GM19468 (cell line): ENCODE measurements around the gene FBXO11.
"Not testable (repeated sequence)": the region's sequence is repeated elsewhere in the genome, so short reads cannot be mapped to it uniquely, and the experiment has no call there.

Experiments
- ATAC-seq: cut with Tn5 transposase; IDR thresholded peaks from one replicate; pipeline ENCODE4 v1.9.1; 2021; ENCODE audit warnings: mild to moderate bottlenecking, moderate library complexity, moderate number of reproducible peaks; ENCODE audit not compliant: unreplicated experiment; ENCODE audit errors: extremely low read depth

Gene FBXO11

DNA sequence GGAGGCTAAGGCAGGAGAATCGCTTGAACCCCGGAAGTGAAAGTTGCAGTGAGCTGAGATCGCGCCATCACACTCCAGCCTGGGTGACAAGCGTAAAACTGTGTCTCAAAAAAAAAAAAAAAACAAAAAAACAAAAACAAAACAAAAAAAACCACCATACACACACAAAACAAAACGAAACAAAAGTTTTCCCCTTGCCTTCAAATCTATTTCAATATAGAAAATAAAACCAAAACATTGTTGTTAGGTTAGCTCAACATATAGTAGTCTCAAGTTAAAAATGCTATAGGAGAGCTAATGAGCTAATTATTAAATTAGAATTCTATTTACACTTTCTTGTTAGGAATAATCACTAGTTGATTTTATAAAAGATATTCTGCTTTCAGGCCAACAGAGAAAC lies 43.3 kb downstream of the FBXO11 start:
- no peak for ATAC-seq

DNA sequence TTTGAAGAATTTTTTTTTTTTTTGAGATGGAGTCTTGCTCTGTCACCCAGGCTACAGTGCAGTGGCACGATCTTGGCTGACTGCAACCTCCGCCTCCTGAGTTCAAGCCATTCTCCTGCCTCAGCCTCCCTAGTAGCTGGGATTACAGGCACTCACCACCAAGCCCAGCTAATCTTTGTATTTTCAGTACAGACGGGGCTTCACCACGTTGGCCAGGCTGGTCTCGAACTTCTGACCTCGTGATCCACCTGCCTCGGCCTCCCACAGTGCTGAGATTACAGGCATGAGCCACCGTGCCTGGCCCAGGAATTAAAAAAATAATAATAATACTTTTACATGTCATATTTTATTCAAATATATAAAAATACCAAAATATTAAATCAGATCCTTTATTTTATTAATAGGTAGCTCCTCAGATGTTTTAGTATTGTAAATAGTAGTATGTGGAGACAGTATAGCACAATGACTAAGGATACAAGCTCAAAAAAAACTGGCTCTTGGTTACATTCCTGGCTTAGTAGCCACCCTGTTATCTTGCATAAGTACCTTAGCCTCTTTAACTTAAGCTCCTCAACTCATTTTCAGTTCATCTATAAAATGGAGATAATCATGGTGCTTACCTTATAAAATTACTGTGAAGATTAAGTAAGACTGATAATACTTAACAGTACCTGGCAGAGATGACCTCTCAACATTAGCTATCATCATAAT lies 53.1 kb downstream of the FBXO11 start:
- not testable (repeated sequence) for ATAC-seq

DNA sequence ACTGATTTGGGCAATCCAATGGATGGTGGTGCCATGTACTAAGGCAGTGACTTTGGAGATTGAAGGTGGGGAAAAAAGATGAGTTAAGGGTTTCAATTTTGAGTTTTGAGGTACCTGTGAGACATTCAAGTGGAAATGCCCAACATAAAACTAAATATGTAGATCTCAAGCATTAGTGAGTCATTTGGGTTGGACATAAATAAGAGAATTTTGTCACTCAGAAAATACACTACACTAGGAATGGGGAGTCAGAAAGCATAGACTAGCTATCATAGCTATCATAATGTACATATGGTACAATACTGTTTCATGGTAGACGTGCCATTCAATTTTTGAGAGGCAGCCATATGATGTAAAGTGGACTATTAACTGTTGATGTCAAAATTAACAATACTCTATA lies 56.1 kb downstream of the FBXO11 start:
- ATAC-seq: no peak

DNA sequence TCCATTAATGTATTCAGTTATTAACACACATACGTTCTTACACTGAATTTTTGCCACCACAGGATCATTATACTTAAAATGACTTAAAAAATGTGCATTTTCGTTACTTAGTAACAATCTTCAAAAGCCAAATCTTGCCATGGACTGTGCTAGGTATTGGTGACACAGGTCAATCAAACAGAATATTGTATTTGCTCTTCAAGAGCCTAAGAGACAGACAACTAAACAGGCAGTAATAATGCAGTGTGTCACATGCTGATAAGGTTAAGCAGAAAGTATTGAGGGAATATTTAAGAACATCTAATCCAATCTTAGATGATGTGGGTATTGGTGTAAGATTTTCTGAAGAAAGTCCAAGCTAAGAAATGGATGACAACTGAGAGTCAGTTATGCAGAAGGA lies 56.9 kb downstream of the FBXO11 start:
- no peak for ATAC-seq

DNA sequence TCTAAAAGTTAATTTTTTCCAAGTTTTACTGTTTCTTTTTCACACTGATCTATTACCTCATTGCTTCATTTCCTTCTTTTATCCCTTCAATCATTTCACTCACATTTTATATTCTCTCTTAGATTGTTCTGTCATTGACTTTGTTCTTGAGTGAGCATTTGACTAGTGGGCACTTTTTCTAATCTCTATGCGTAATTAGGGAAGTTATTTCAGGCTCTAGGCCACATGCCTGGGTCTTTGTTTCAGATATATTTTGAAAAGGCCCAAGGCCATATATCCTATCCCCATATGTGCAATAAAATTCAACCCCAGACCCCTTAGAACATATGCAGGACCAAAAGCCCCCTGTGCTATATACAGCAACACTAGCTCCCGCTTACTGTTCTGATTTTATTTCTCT lies 62.1 kb downstream of the FBXO11 start:
- ATAC-seq: no peak

DNA sequence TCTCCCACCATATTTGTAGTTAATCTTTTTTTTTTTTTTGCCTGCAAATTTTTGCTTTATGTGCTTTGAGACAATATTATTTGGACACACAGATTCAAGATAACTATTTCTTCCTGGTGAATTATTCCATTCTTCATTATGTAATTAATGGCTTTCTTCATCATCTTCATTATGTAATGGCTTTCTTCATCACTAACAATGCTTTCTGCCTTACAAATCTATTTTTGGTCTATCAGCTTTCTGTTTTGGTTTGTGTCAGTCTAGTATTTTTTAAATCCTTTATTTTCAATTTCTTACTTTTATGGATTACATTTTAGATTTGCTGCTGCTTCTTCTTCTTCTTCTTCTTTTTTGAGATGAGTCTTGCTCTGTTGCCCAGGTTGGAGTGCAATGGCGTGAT lies 62.9 kb downstream of the FBXO11 start:
- no peak for ATAC-seq

DNA sequence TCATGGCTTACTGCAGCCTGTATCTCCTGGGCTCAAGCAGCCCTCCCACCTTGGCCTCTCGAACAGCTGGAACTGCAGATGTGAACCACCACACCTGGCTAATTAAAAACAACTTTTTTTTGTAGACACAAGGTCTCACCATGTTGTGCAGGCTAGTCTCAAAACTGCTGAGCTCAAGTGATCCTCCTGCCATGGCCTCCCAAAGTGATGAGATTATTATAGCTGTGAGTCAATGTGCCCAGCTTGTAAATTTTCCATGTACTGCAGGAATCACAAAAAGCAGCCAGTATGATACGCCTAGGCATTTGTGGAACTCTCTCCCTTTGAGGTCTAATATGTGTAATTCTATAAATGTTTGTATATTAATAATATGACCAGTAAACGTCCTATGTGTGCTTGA lies 63.5 kb downstream of the FBXO11 start:
- ATAC-seq: no peak

DNA sequence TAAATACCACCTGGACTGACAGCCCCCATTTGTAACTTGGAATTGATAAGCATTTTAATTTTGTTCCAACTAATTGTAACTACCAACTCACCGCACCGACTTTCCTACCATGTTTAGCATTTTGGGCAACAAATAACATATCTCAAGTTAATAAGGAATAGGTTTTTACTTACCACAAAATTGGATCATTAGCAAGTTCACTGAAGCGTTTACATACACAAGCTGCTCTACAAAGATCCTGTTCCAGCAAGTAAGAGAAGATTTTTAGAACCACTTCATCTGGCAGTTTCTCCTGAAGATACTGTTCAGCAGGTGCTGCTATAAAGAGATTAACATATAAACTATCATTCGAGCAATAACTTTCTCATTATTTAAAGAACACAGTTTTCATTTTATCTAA lies 67.6 kb downstream of the FBXO11 start:
- no peak for ATAC-seq

DNA sequence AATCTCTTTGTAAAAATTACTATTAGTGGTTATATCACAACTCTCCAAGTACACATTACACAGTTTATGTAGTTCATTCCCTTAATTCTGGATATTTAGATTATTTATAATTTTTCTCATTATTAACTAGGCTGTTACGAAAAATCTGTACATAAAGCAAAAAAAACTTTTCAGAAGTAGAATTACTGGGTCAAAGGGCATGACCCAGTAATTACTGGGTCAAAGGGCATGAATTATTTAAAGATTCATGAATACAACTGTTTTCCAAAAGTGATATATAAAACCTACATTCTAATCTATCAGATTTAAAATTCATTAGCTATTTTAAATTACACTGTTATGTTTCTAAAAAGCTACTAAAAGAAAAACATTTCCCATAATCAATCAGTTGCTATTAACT lies 68.0 kb downstream of the FBXO11 start:
- ATAC-seq: no peak

DNA sequence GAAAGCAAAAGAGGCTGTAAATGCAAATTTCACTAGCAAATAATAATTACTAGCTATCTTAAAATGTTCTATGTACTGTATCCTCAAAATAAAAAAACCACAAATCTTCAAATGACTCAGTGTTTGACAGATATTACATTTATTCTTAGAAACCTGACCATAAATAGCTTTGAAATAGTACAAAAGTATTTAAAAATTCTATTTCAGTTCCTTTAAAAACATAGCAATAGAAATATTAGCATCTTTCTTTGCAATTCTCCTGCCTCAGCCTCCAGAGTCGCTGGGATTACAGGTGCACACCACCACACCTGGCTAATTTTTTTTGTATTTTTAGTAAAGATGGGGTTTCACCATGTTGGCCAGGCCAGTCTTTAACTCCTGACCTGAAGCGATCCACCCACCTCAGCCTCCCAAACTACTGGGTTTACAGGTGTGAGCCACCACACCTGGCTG lies 72.8 kb downstream of the FBXO11 start:
- peak; percentile 46 for ATAC-seq

DNA sequence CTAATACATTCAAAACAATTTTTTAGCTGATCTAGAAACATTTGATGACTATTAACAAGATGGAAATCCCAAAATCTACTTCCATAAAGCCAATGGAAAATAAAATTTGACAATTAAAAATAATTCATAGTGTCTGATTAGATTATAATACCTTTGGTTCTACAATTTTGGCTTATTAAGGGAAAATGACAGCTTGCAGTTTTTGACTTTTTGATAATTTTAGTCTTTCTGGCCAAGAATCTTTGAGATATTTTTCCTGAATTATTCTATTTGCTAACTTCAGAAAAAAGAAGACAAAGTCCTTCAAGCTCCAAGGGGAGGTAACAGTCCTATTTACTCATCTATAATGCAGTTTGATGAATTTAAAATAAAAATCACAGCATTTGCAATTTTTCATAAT lies 83.8 kb downstream of the FBXO11 start:
- no peak for ATAC-seq

DNA sequence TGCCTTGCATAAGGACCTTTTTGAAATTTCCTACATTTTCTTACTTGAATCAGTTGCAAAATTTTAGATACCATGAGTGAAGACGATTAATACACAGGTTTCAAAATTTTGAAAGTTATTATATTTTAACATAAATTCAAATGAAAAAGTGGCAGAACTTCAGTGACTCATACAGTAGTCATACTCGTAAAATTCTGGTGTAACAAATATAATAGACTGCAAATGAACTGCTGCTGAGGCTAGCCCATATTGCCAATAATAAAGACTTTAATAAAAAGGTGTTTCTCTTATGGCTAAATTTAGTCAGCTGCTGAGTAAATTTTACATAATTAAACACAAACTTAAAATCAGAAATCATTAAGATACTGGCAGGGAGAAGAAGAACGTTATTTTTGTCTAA lies 86.5 kb downstream of the FBXO11 start:
- ATAC-seq: no peak

DNA sequence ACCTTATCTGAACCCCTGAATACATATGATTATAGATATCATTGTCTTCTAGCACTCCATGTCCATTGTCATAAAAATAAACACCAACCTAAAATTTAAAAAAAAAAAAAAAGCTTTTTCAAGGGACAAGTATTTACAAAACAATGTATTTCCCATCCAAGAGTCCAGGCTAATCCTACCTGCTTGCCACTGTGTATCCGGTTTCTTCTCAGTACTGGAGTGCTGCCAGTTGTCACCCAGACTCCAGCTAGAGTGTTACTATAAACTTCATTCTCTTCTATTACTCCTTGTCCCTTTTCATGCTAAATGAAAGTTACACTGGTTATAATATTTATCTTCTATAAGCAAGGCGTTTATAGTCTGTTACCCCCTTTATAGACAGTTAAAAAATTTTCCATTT lies 87.5 kb downstream of the FBXO11 start:
- no peak for ATAC-seq

DNA sequence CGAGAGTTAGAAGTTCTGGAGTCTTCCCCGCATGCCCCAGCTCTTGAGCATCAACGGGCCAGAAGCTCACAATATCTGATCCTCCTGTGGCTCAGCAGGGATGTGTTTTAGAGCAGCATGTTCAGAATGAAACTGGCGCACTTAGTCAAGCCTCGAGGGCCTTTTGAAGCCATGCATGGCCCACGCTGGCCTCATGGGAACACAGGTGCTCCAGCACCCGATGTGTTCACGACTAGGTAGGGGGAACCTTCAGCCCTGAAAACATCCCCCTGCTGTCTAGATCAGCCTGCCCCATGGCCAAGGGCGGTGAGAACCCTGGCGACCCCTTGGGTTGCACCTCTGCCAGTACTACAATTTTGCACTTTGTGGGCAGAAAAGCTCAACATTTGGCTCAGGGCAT lies 90.5 kb downstream of the FBXO11 start:
- ATAC-seq: no peak

DNA sequence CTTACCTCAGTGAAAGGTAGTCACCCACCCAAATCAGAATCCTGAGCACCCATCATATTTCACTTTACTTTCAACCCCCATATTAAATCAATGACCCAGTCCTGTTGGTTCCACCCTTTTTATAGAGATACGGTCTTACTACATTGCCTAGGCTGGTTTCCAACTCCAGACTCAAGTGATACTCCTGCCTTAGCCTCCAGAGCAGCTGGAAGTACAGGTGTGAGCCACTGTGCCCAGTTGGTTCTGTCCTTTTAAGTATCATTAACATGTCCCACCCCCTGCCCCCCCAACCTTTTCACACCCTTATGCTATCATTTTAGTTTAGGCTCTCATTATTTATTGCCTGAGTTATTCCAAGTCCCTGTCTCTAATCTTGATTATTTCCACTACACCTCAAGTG lies 94.6 kb downstream of the FBXO11 start:
- ATAC-seq: no peak

DNA sequence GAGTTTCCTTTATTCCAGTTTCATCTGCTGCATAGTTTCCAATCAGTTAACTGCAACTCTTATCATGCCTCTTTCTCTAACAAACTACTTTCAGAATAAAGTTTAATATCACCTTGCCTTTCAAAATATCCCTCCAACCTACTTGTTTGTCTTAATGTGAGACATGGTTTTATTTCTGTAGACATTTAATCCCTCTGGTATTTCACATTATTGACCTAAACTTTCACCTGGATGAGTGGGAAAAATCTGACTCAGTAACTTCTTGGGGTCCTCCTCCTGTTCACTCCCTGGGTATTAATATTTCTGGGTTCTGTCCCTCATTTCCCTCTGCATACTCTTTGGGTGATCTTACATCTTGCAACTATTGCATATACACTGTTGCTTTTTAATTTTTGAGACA lies 95.4 kb downstream of the FBXO11 start:
- ATAC-seq: no peak

DNA sequence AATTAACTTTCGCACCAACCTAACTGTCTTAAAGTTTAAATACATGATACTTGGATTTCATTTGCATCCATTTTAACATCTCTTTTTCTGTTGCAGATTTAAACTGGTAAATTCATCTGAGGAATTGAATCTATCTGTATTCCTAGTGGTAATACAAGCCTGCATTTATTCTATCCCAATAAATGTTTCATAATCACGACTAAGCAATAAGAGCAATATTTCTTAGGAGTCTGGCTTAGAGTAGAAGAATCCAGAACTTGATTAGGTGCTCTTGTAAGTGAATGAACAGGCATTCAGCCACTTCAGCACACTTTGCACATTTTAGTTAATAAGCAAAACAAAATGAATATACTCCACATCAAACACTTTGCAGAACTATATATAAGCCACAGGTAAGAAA lies 96.4 kb downstream of the FBXO11 start:
- no peak for ATAC-seq

DNA sequence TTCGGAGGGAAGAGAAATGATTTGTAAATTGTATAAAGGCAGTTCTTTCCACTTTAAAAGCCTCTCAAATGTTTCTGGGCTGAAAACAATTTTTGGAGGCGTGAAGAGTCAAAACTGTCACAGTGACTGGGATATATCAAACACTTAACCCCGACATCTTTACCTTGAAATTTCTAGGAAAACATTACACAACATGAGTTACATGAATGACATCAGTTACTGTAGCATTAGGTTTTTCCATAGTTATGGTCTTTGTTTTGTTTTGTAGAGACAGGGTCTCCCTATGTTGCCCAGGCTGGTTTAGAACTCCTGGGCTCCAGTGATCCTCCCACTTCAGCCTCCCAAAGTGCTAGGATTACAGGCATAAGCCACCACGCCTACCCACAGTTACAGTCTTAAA lies 97.7 kb downstream of the FBXO11 start:
- no peak for ATAC-seq

DNA sequence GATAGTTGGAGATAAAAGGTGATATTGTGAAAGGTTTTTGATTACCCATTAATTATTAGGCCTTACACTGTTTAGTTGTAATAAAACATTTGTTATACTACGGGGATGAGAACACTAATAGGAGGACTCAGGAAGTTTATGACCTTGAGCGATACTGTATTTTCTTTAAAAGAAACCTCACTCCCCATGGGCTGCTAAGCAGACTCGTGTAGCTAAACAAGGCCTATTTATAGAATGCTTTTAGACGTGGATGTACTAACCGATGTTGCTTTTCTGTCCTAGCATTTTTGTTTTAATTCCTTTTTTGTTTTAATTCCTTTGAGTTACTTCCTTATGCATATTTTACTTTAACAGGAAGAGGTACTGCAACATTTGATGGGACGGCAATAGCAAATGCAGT lies 100.4 kb downstream of the FBXO11 start:
- ATAC-seq: no peak

DNA sequence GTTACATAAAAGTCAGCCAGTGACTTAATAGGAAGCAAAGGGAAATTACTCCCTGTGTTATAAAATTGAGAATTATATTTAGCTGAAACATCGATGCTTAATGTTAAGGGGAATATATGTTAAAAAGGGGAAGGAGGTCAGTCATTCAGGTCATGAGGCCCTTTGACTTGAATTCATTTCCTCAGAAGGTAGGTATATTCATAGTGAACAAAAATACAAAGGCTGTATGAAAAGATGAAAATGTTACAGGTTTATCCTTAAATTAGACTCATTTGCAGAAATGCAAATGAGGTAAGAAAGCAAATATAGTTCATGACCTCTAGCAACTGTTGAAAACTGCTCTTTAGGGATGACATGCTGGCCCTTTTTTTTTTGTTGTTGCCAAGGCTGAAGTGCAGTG lies 102.5 kb downstream of the FBXO11 start:
- no peak for ATAC-seq

DNA sequence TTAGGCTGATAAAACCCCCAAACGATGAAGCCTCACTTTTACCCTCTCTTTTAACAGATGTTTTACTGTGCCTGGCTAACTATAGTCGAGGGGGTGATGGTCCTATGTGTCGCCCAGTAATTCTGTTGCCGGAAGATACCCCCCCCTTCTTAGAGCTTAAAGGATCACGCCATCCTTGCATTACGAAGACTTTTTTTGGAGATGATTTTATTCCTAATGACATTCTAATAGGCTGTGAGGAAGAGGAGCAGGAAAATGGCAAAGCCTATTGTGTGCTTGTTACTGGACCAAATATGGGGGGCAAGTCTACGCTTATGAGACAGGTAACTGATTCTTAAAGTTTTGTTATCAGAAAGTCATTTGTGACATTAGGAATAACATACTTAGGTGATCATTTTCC lies 102.9 kb downstream of the FBXO11 start:
- no peak for ATAC-seq

DNA sequence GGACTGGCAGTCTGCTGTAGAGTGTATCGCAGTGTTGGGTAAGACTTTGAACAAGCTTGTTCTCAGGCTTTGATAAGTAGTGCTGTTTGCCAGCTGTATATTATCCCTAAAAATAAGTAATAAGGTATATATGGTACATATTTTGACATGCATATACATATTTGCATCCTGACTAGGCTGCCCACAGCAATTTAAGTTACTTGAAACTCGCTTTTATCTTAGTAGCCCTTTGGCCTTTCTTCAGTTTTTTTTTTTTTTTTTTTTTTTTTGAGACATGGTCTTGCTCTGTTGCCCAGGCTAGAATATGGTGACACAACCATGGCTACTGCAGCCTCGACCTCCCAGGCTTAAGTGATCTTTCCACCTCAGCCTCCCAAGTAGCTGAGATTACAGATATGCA lies 105.2 kb downstream of the FBXO11 start:
- ATAC-seq: no peak
